ENCODE results near the gene ADGRE1. TPM values are rescaled to one million over a fixed set of nuclear protein-coding genes. Genes with fewer than 3 reads are reported as not detected.

ADGRE1 gene
- polyA plus RNA-seq, 1 of the 3 experiments (the other 2 are of a cell fraction): 8.9 TPM

DNA sequence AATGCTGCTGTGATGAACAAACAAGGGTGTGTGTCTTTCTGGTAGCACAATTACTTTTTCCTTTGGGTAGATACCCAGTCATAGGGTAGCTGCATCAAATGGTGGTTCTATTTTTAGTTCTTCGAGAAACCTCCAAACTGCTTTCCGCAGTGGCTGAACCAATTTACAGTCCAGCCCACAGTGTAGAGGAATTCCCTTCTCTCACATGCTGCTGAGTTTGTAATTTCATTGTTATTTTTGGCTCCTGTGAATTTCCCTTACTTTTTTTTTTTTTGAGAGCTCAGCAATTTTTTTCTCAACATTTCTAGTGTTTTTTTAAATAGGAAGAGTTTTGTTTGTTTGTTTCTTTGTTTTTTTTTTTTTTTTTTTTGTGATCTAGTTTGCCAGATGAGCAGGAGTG is 37.5 kb upstream of the ADGRE1 start:
- no peak overlapping the region for H3K4me2 ChIP-seq
- DNase-seq: no peak
- no peaks in the 10 kb centered on the region for H3F3A ChIP-seq (replicated peaks; ENCODE audit: insufficient read depth)
- POLR2A ChIA-PET: no interaction called here
- no peak overlapping the region for H3K4me3 ChIP-seq (ENCODE audit: low read depth in 2 of 2, low read length in 1 of 2)
- no peaks in the 10 kb centered on the region for H4K20me1 ChIP-seq (ENCODE audit: insufficient read depth)
- WGBS (ENCODE audit: low lambda C conversion rate): 11% methylated on average over 2 of the region's 2 CpGs
- H3K9ac ChIP-seq: no peak overlapping the region
- peaks cover 34% of the 10 kb centered on the region for H3K27me3 ChIP-seq (ENCODE audit: insufficient read depth)
- H3K79me2 ChIP-seq (ENCODE audit: insufficient read depth): no peaks in the 10 kb centered on the region
- no peaks in the 10 kb centered on the region for H3K9me3 ChIP-seq
- no peak overlapping the region for H3K27ac ChIP-seq (ENCODE audit: low read depth in 2 of 2, low read length in 1 of 2)
- no peak overlapping the region for H2AFZ ChIP-seq (ENCODE audit: low read depth)
- no peaks in the 10 kb centered on the region for H3K4me1 ChIP-seq (ENCODE audit: control insufficient read depth in 1 of 2, insufficient read depth in 2 of 2, low read depth in 1 of 2, low read length in 1 of 2)
- CTCF ChIA-PET: no interaction called here
- no peaks in the 10 kb centered on the region for H3K36me3 ChIP-seq (replicated peaks in 1 of 2; ENCODE audit: control insufficient read depth in 1 of 2, insufficient read depth in 2 of 2, low read length in 1 of 2)
- TF ChIP-seq RCOR1 (IDR thresholded peaks at IDR 0.05; ENCODE audit: low read length): no peak
- TF ChIP-seq, protein P1, sequence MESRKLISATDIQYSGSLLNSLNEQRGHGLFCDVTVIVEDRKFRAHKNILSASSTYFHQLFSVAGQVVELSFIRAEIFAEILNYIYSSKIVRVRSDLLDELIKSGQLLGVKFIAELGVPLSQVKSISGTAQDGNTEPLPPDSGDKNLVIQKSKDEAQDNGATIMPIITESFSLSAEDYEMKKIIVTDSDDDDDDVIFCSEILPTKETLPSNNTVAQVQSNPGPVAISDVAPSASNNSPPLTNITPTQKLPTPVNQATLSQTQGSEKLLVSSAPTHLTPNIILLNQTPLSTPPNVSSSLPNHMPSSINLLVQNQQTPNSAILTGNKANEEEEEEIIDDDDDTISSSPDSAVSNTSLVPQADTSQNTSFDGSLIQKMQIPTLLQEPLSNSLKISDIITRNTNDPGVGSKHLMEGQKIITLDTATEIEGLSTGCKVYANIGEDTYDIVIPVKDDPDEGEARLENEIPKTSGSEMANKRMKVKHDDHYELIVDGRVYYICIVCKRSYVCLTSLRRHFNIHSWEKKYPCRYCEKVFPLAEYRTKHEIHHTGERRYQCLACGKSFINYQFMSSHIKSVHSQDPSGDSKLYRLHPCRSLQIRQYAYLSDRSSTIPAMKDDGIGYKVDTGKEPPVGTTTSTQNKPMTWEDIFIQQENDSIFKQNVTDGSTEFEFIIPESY (IDR thresholded peaks at IDR 0.05; ENCODE audit: borderline replicate concordance, low read depth): no peak
- TF ChIP-seq RAD21 (IDR thresholded peaks at IDR 0.05; ENCODE audit: low read length): no peak
- TF ChIP-seq, protein P2, sequence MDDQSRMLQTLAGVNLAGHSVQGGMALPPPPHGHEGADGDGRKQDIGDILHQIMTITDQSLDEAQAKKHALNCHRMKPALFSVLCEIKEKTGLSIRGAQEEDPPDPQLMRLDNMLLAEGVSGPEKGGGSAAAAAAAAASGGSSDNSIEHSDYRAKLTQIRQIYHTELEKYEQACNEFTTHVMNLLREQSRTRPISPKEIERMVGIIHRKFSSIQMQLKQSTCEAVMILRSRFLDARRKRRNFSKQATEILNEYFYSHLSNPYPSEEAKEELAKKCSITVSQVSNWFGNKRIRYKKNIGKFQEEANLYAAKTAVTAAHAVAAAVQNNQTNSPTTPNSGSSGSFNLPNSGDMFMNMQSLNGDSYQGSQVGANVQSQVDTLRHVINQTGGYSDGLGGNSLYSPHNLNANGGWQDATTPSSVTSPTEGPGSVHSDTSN (IDR thresholded peaks at IDR 0.05): no peak
- no peak for TF ChIP-seq SMC3 (IDR thresholded peaks at IDR 0.05; ENCODE audit: low read depth, low read length)
- no peak for TF ChIP-seq FOXM1 (IDR thresholded peaks at IDR 0.05; ENCODE audit: low read depth)
- no peak for TF ChIP-seq MEF2A (IDR thresholded peaks at IDR 0.05; ENCODE audit: borderline replicate concordance, low read depth)
- TF ChIP-seq, protein P3, sequence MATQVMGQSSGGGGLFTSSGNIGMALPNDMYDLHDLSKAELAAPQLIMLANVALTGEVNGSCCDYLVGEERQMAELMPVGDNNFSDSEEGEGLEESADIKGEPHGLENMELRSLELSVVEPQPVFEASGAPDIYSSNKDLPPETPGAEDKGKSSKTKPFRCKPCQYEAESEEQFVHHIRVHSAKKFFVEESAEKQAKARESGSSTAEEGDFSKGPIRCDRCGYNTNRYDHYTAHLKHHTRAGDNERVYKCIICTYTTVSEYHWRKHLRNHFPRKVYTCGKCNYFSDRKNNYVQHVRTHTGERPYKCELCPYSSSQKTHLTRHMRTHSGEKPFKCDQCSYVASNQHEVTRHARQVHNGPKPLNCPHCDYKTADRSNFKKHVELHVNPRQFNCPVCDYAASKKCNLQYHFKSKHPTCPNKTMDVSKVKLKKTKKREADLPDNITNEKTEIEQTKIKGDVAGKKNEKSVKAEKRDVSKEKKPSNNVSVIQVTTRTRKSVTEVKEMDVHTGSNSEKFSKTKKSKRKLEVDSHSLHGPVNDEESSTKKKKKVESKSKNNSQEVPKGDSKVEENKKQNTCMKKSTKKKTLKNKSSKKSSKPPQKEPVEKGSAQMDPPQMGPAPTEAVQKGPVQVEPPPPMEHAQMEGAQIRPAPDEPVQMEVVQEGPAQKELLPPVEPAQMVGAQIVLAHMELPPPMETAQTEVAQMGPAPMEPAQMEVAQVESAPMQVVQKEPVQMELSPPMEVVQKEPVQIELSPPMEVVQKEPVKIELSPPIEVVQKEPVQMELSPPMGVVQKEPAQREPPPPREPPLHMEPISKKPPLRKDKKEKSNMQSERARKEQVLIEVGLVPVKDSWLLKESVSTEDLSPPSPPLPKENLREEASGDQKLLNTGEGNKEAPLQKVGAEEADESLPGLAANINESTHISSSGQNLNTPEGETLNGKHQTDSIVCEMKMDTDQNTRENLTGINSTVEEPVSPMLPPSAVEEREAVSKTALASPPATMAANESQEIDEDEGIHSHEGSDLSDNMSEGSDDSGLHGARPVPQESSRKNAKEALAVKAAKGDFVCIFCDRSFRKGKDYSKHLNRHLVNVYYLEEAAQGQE (IDR thresholded peaks at IDR 0.05; ENCODE audit: low read depth, low read length): no peak
- no peak for TF ChIP-seq EZH2phosphoT487 (IDR thresholded peaks at IDR 0.05; ENCODE audit: borderline replicate concordance, low read depth)
- TF ChIP-seq ELF1 (IDR thresholded peaks at IDR 0.05): no peak
- no peak for TF ChIP-seq EP300 (IDR thresholded peaks at IDR 0.05; ENCODE audit: borderline replicate concordance in 1 of 2, low read depth in 1 of 2, low read length in 1 of 2)
- TF ChIP-seq GABPA (IDR thresholded peaks at IDR 0.05; ENCODE audit: low read depth): no peak
- H3K9me2 ChIP-seq: no peaks in the 10 kb centered on the region

All from SK-N-SH (cell line).